NCI-H2227 treated with DMSO at 0.1 percent for 48 hours (cell line): ENCODE data around the gene COBLL1.
"Not testable (repeated sequence)": the region's sequence is repeated elsewhere in the genome, so short reads cannot be mapped to it uniquely, and the experiment has no call there.

ENCODE experiments used
- DNase-seq: peaks from one replicate; lab custom pipeline; 2025; lab: John Stamatoyannopoulos, UW

The COBLL1 gene

GRCh38 chr2:164710837-164711765 is 130.5 kb downstream of the COBLL1 start:
- DNase-seq, result no peak

GRCh38 chr2:164710252-164710836 is 131.3 kb downstream of the COBLL1 start:
- DNase-seq, result not testable (repeated sequence)

- no peak for DNase-seq
Measured at GRCh38 chr2:164706522-164706921, 135.1 kb downstream of the COBLL1 start.

- no peak for DNase-seq
Measured at GRCh38 chr2:164705412-164706167, 136.0 kb downstream of the COBLL1 start.

- DNase-seq, result no peak
Measured at GRCh38 chr2:164703915-164704706, 137.5 kb downstream of the COBLL1 start.

- DNase-seq, result no peak
Measured at GRCh38 chr2:164701565-164701964, 140.1 kb downstream of the COBLL1 start.

- no peak for DNase-seq
Measured at GRCh38 chr2:164700390-164700789, 141.2 kb downstream of the COBLL1 start.

- DNase-seq, result peak; percentile 30
Measured at GRCh38 chr2:164697688-164698461, 143.7 kb downstream of the COBLL1 start.

GRCh38 chr2:164696634-164697033 is 145.0 kb downstream of the COBLL1 start:
- no peak for DNase-seq

GRCh38 chr2:164694275-164694695 is 147.3 kb downstream of the COBLL1 start:
- no peak for DNase-seq

GRCh38 chr2:164693834-164694233 is 147.8 kb downstream of the COBLL1 start:
- DNase-seq, result no peak

- DNase-seq, result no peak
Measured at GRCh38 chr2:164693390-164693789, 148.2 kb downstream of the COBLL1 start.

- DNase-seq, result no peak
Measured at GRCh38 chr2:164692958-164693357, 148.7 kb downstream of the COBLL1 start.

GRCh38 chr2:164692114-164692513 is 149.5 kb downstream of the COBLL1 start:
- DNase-seq, result no peak

GRCh38 chr2:164691346-164691887 is 150.2 kb downstream of the COBLL1 start:
- no peak for DNase-seq

- no peak for DNase-seq
Measured at GRCh38 chr2:164690361-164690760, 151.3 kb downstream of the COBLL1 start.

- DNase-seq, result no peak
Measured at GRCh38 chr2:164688896-164689419, 152.7 kb downstream of the COBLL1 start.

- no peak for DNase-seq
Measured at GRCh38 chr2:164681009-164681408, 160.6 kb downstream of the COBLL1 start.

- DNase-seq, result no peak
Measured at GRCh38 chr2:164678631-164679149, 162.9 kb downstream of the COBLL1 start.

GRCh38 chr2:164677733-164678132 is 163.9 kb downstream of the COBLL1 start:
- DNase-seq, result no peak
